Aorta (tissue), 5 donors: Measurements from ENCODE around the gene B4GALT6. TPM values are rescaled to one million over a fixed set of nuclear protein-coding genes. Genes with fewer than 3 reads are reported as not detected.

Experiments used
- ATAC-seq: fragments of 200-7000 bp; cut with Tn5 transposase; one replicate; pipeline ENCODE4 v1.9.1; 2022; ENCODE audit warnings: moderate library complexity; ENCODE audit not compliant: low FRiP score
- DNase-seq, 2 donors: peaks; one replicate each; pipeline ENCODE4 v3.0.0-alpha.2; 2020
- H3K27ac ChIP-seq, 2 donors: one replicate each; pipeline ENCODE4 v1.5.1; 2013; ENCODE audit warnings: low read length in 2 of 2, mild to moderate bottlenecking in 2 of 2, moderate library complexity in 2 of 2, control low read depth in 1 of 2, inconsistent platforms in 1 of 2, low read depth in 1 of 2
- H3K27me3 ChIP-seq, 2 donors: one replicate each; pipeline ENCODE4 v1.6.1; 2013; ENCODE audit warnings: control low read depth in 1 of 2, low read length in 1 of 2, mild to moderate bottlenecking in 1 of 2, moderate library complexity in 1 of 2; ENCODE audit not compliant: insufficient read depth in 2 of 2, control insufficient read depth in 1 of 2
- H3K36me3 ChIP-seq, 2 donors: one replicate each; pipeline ENCODE4 v1.6.1; 2013; ENCODE audit warnings: control low read depth in 1 of 2, low read length in 1 of 2, mild to moderate bottlenecking in 1 of 2; ENCODE audit not compliant: insufficient read depth in 2 of 2, control insufficient read depth in 1 of 2
- H3K4me1 ChIP-seq, 2 donors: one replicate each; pipeline ENCODE4 v1.6.1; 2013; ENCODE audit warnings: low read length in 2 of 2, control low read depth in 1 of 2, mild to moderate bottlenecking in 1 of 2, moderate library complexity in 1 of 2; ENCODE audit not compliant: insufficient read depth in 2 of 2, control insufficient read depth in 1 of 2
- H3K4me3 ChIP-seq, 2 donors: one replicate each; pipeline ENCODE4 v1.5.1; 2013; ENCODE audit warnings: low read length in 2 of 2, control low read depth in 1 of 2, mild to moderate bottlenecking in 1 of 2
- H3K9me3 ChIP-seq: one replicate; pipeline ENCODE4 v1.6.1; 2013; ENCODE audit warnings: mild to moderate bottlenecking, low read length; ENCODE audit not compliant: control insufficient read depth
- WGBS, 2 donors: extraction: QIAGEN DNeasy Blood & Tissue Kit; methylation state at CpG; one replicate each; pipeline ENCODE4 v1.1.7; 2013; 5-methylcytosine and 5-hydroxymethylcytosine counted together
- intact Hi-C, 2 donors: fragments of 100-400 bp; cut with DNase I; formaldehyde crosslinking; loops; one replicate each; pipeline versions ENCODE4 v1.14.2 to v1.15.0; 2022
- polyA plus RNA-seq, 2 donors: library from polyadenylated mRNA; stranded (reverse); fragments of 200-250 nt; gene quantifications; one replicate each; pipeline ENCODE4 v1.2.3, GENCODE V29; 2013
- total RNA-seq, 2 donors: library from RNA; stranded (reverse); fragmentation: NEBNext Ultra II Directional; extraction: Animal tissue kit (Norgen Biotek cat#: 25700); gene quantifications; one replicate each; pipeline ENCODE4 v1.2.1, GENCODE V29; 2021
- donor health status: healthy with polysubstance abuse.
- donor health status: Bipolar disorder and iron deficiency.
- donor health status: DM: no; HTN: no; CAD: no.
- donor health status: DM: no; HTN: no; CAD: no.
- donor health status: DM: yes; HTN: yes; CAD: no.

B4GALT6 gene
- total and polyA plus RNA-seq, 4 donors = 0.87 to 8.4 (median 3.3) TPM

DNA sequence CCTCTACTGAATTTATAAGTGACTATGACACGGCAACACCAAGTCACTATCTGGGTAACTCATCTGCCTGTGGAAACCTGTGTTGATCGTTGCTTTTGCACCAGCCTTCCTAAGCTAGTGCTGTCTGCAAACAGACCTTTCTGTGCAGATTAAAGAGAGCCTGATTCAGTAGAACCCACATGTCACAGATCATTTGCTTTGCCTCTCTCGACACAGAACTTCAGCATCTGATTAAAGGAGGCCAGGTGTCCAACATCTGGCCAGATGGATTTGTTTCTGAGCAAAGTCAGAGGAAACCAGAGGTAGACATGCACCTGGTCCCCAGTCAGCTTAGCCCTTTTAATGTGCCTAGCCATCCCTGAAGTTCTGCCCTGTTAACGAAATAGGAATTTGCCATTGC is 107.7 kb downstream of the B4GALT6 start:
- Histone ChIP-seq H3K9me3 (no peaks in the 10 kb centered on the region), H3K27me3 (peaks cover 0 to 2% of the 10 kb centered on the region in 2 donors), H3K4me3 (no peak overlapping the region), H3K4me1 (no peaks in the 10 kb centered on the region), H3K27ac (no peak overlapping the region), H3K36me3 (no peaks in the 10 kb centered on the region)
- ATAC-seq (no peak), DNase-seq (no peak)
- intact Hi-C loops = no loop called here
- WGBS, 2 donors = 66 to 74% methylated on average over 4 of the region's 4 CpGs

DNA sequence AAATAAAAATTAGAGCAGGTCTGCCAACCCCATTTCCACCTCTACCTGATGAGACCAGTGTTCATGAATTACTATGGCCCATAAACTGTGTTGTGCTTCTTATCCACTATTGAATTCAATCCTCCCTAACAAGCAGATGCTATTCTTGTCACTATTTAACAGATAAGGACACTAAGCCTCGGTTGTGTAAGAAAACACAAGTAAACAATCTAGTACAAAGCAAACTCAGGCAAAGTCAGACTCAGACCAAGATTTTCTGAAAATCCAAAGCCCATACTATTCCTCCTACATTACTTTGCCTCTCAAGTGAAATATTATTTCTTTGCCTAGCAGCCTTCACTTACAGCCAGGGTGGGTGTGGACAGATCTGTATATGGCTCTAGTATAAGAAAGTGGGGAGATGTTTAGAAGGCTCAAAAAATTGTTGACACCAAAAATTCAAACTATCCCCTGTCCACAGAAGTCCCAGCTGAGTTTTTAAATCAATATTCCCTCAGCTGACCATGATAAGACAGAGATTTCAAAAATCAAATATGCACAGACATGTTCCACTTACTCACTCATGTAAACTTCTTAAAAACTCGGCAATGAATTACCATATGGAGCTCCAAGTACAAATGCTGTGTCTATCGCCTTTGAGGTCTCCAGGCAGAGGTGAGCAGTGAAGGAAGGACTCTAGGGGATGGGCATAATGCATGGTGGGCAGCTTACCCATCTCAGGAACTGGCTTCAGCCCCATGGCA is 108.7 kb downstream of the B4GALT6 start:
- intact Hi-C loops = no loop called here
- H3K27ac ChIP-seq = no peak overlapping the region
- WGBS, 2 donors = 67 to 75% methylated on average over 3 of the region's 3 CpGs
- no peaks in the 10 kb centered on the region for H3K9me3 ChIP-seq
- no peak for DNase-seq
- H3K4me3 ChIP-seq = no peak overlapping the region
- no peak for ATAC-seq
- no peaks in the 10 kb centered on the region for H3K36me3 ChIP-seq
- H3K27me3 ChIP-seq = peaks cover 0 to 2% of the 10 kb centered on the region in 2 donors
- H3K4me1 ChIP-seq = no peaks in the 10 kb centered on the region

- 66 to 68% methylated on average over 1 of the region's 1 CpG for WGBS, 2 donors
These were observed 110.0 kb downstream of the B4GALT6 start for GRCh38 chr18:31574359-31574758.

More at GRCh38 chr18:31574359-31574758, 110.0 kb downstream of the B4GALT6 start:
- intact Hi-C loops = no loop called here
- no peak overlapping the region for H3K27ac ChIP-seq
- no peak for DNase-seq
- H3K4me1 ChIP-seq = no peaks in the 10 kb centered on the region
- H3K27me3 ChIP-seq = peaks cover 0 to 2% of the 10 kb centered on the region in 2 donors
- no peak for ATAC-seq
- H3K4me3 ChIP-seq = no peak overlapping the region
- no peaks in the 10 kb centered on the region for H3K36me3 ChIP-seq
- H3K9me3 ChIP-seq = no peaks in the 10 kb centered on the region

Other genes starting within 250 kb of the B4GALT6 start
- not detected for gene DSG3, start 236.8 kb downstream of the B4GALT6 start, total RNA-seq
- under 1 TPM; 0.08 to 0.50 TPM for gene DSG3, start 236.8 kb downstream of the B4GALT6 start, polyA plus RNA-seq
- 1 to 10 TPM; 4.3 to 4.7 TPM for gene DSG2, start 186.4 kb downstream of the B4GALT6 start, total RNA-seq
- 1 to 10 TPM in 1 of 2 donors, under 1 TPM in 1; 0.10 to 3.3 TPM for gene DSG2, start 186.4 kb downstream of the B4GALT6 start, polyA plus RNA-seq
- not detected for gene TTR, start 92.7 kb downstream of the B4GALT6 start, total RNA-seq
- under 1 TPM in 1 of 2 donors, not detected in 1; 0.51 TPM for gene TTR, start 92.7 kb downstream of the B4GALT6 start, polyA plus RNA-seq
- gene SLC25A52, start 76.3 kb upstream of the B4GALT6 start, total RNA-seq = under 1 TPM in 1 of 2 donors, not detected in 1; 0.36 TPM
- gene SLC25A52, start 76.3 kb upstream of the B4GALT6 start, polyA plus RNA-seq = not detected